T-helper 17 cell (primary cell): ENCODE results near the gene SOST. TPM values are rescaled to one million over a fixed set of nuclear protein-coding genes. Genes with fewer than 3 reads are reported as not detected.

ENCODE experiments used
- ATAC-seq: fragments of 150-1000 bp; cut with Tn5 transposase; 2 replicates; pipeline ENCODE4 v1.10.0; 2021; ENCODE audit warnings: mild to moderate bottlenecking, moderate library complexity
- DNase-seq, 3 donors: peaks; one replicate each; pipeline versions ENCODE4 v3.0.0 to v3.0.0-alpha.2; 2020 to 2021
- H3K9me3 ChIP-seq: one replicate; pipeline ENCODE4 v1.7.0; 2013; ENCODE audit warnings: low read length, mild to moderate bottlenecking; ENCODE audit not compliant: control insufficient read depth, poor library complexity, severe bottlenecking
- H3K27ac Mint-ChIP-seq: one replicate; pipeline ENCODE4 v1.8.0; 2022; ENCODE audit warnings: mild to moderate bottlenecking, moderate library complexity, mixed read lengths
- H3K27me3 Mint-ChIP-seq: one replicate; pipeline ENCODE4 v1.8.0; 2022; ENCODE audit warnings: mixed read lengths
- H3K36me3 Mint-ChIP-seq: one replicate; pipeline ENCODE4 v1.8.0; 2022; ENCODE audit warnings: low read depth, mixed read lengths
- H3K4me1 Mint-ChIP-seq: one replicate; pipeline ENCODE4 v1.8.0; 2022; ENCODE audit warnings: mild to moderate bottlenecking, mixed read lengths
- H3K4me3 Mint-ChIP-seq: one replicate; pipeline ENCODE4 v1.8.0; 2022; ENCODE audit warnings: mild to moderate bottlenecking, moderate library complexity, mixed read lengths
- total RNA-seq, 4 donors: library from RNA in 2 of 4; stranded (reverse) in 2 of 4; gene quantifications; one replicate each; pipeline ENCODE4 v1.2.3 and lab custom pipeline; 2022 to 2026

Gene SOST
- total RNA-seq, 2 donors from 2014 or later, result not detected

GRCh38 chr17:43769426-43769825 lies 10.8 kb upstream of the SOST start:
- H3K4me3 Mint-ChIP-seq, result no peak overlapping the region
- DNase-seq, result no peak
- no peaks in the 10 kb centered on the region for H3K9me3 ChIP-seq
- no peaks in the 10 kb centered on the region for H3K27me3 Mint-ChIP-seq
- no peaks in the 10 kb centered on the region for H3K4me1 Mint-ChIP-seq
- H3K27ac Mint-ChIP-seq, result no peak overlapping the region
- no peak for ATAC-seq
- peaks cover 12% of the 10 kb centered on the region for H3K36me3 Mint-ChIP-seq

GRCh38 chr17:43768943-43769342 lies 10.4 kb upstream of the SOST start:
- H3K27me3 Mint-ChIP-seq, result no peaks in the 10 kb centered on the region
- no peak for ATAC-seq
- H3K4me1 Mint-ChIP-seq, result no peaks in the 10 kb centered on the region
- no peak overlapping the region for H3K27ac Mint-ChIP-seq
- peaks cover 12% of the 10 kb centered on the region for H3K36me3 Mint-ChIP-seq
- no peak for DNase-seq
- no peak overlapping the region for H3K4me3 Mint-ChIP-seq
- H3K9me3 ChIP-seq, result no peaks in the 10 kb centered on the region

- peaks cover 9% of the 10 kb centered on the region for H3K36me3 Mint-ChIP-seq
- DNase-seq (no peak), ATAC-seq (no peak)
- H3K27me3 Mint-ChIP-seq, result no peaks in the 10 kb centered on the region
- H3K4me3 Mint-ChIP-seq, result no peak overlapping the region
- H3K4me1 Mint-ChIP-seq, result no peaks in the 10 kb centered on the region
- H3K27ac Mint-ChIP-seq, result no peak overlapping the region
- no peaks in the 10 kb centered on the region for H3K9me3 ChIP-seq
Measured at GRCh38 chr17:43768382-43768781, 9.8 kb upstream of the SOST start.

- Mint-ChIP-seq H3K4me3 (no peak overlapping the region), H3K27me3 (no peaks in the 10 kb centered on the region)
Measured at GRCh38 chr17:43767713-43768059, 9.1 kb upstream of the SOST start.

GRCh38 chr17:43767053-43767712 lies 8.6 kb upstream of the SOST start:
- ATAC-seq, result no peak
- H3K4me3 Mint-ChIP-seq, result no peak overlapping the region
- H3K4me1 Mint-ChIP-seq, result no peaks in the 10 kb centered on the region
- H3K27me3 Mint-ChIP-seq, result no peaks in the 10 kb centered on the region
- no peaks in the 10 kb centered on the region for H3K9me3 ChIP-seq
- H3K27ac Mint-ChIP-seq, result no peak overlapping the region
- no peak for DNase-seq
- H3K36me3 Mint-ChIP-seq, result peaks cover 5% of the 10 kb centered on the region

More at GRCh38 chr17:43767713-43768059, 9.1 kb upstream of the SOST start:
- H3K9me3 ChIP-seq, result no peaks in the 10 kb centered on the region
- Mint-ChIP-seq H3K27ac (no peak overlapping the region), H3K36me3 (peaks cover 8% of the 10 kb centered on the region), H3K4me1 (no peaks in the 10 kb centered on the region)
- ATAC-seq, result no peak
- DNase-seq, result no peak

- ATAC-seq (no peak), DNase-seq (peak; percentile 22 to 34 (median 32))
- H3K4me1 Mint-ChIP-seq, result no peaks in the 10 kb centered on the region
- no peak overlapping the region for H3K4me3 Mint-ChIP-seq
- peaks cover 2% of the 10 kb centered on the region for H3K36me3 Mint-ChIP-seq
- no peaks in the 10 kb centered on the region for H3K9me3 ChIP-seq
- H3K27ac Mint-ChIP-seq, result no peak overlapping the region
- H3K27me3 Mint-ChIP-seq, result no peaks in the 10 kb centered on the region
Measured at GRCh38 chr17:43766413-43767052, 7.9 kb upstream of the SOST start.

GRCh38 chr17:43760254-43760852 lies 1.8 kb upstream of the SOST start:
- peaks cover 39% of the 10 kb centered on the region for H3K27me3 Mint-ChIP-seq
- H3K27ac Mint-ChIP-seq, result no peak overlapping the region
- H3K4me3 Mint-ChIP-seq, result no peak overlapping the region
- H3K36me3 Mint-ChIP-seq, result no peaks in the 10 kb centered on the region
- ATAC-seq (peak; percentile 97), DNase-seq (peak; percentile 67 to 84 (median 71))
- H3K4me1 Mint-ChIP-seq, result peaks cover 3% of the 10 kb centered on the region
- no peaks in the 10 kb centered on the region for H3K9me3 ChIP-seq

GRCh38 chr17:43759836-43760235 lies 1.2 kb upstream of the SOST start:
- H3K9me3 ChIP-seq, result no peaks in the 10 kb centered on the region
- no peak for DNase-seq
- H3K4me1 Mint-ChIP-seq, result peaks cover 3% of the 10 kb centered on the region
- no peaks in the 10 kb centered on the region for H3K36me3 Mint-ChIP-seq
- peaks cover 39% of the 10 kb centered on the region for H3K27me3 Mint-ChIP-seq
- H3K27ac Mint-ChIP-seq, result no peak overlapping the region
- no peak overlapping the region for H3K4me3 Mint-ChIP-seq
- ATAC-seq, result no peak

- peaks cover 3% of the 10 kb centered on the region for H3K4me1 Mint-ChIP-seq
- DNase-seq, result no peak
- H3K27ac Mint-ChIP-seq, result no peak overlapping the region
- H3K9me3 ChIP-seq, result no peaks in the 10 kb centered on the region
- peaks cover 1% of the 10 kb centered on the region for H3K36me3 Mint-ChIP-seq
- no peak for ATAC-seq
- H3K4me3 Mint-ChIP-seq, result no peak overlapping the region
- H3K27me3 Mint-ChIP-seq, result peaks cover 52% of the 10 kb centered on the region
Measured at GRCh38 chr17:43758086-43758485, 505 bp downstream of the SOST start.

- Mint-ChIP-seq H3K4me1 (peaks cover 3% of the 10 kb centered on the region), H3K4me3 (no peak overlapping the region), H3K27me3 (peaks cover 61% of the 10 kb centered on the region), H3K36me3 (peaks cover 5% of the 10 kb centered on the region), H3K27ac (no peak overlapping the region)
- ATAC-seq, result no peak
- no peaks in the 10 kb centered on the region for H3K9me3 ChIP-seq
- no peak for DNase-seq
Measured at GRCh38 chr17:43757171-43757660, 1.4 kb downstream of the SOST start.

GRCh38 chr17:43756201-43756600 lies 2.4 kb downstream of the SOST start:
- Mint-ChIP-seq H3K27ac (no peak overlapping the region), H3K36me3 (peaks cover 5% of the 10 kb centered on the region), H3K4me1 (peaks cover 3% of the 10 kb centered on the region), H3K27me3 (peaks cover 70% of the 10 kb centered on the region), H3K4me3 (no peak overlapping the region)
- ATAC-seq, result no peak
- DNase-seq, result no peak
- H3K9me3 ChIP-seq, result no peaks in the 10 kb centered on the region

- DNase-seq (no peak), ATAC-seq (no peak)
- Mint-ChIP-seq H3K4me3 (no peak overlapping the region), H3K27ac (no peak overlapping the region), H3K36me3 (peaks cover 5% of the 10 kb centered on the region), H3K4me1 (peaks cover 3% of the 10 kb centered on the region), H3K27me3 (peaks cover 78% of the 10 kb centered on the region)
- H3K9me3 ChIP-seq, result no peaks in the 10 kb centered on the region
Measured at GRCh38 chr17:43755389-43755875, 3.2 kb downstream of the SOST start.

- DNase-seq (no peak), ATAC-seq (no peak)
- no peaks in the 10 kb centered on the region for H3K4me1 Mint-ChIP-seq
- H3K9me3 ChIP-seq, result no peaks in the 10 kb centered on the region
- no peak overlapping the region for H3K4me3 Mint-ChIP-seq
- peaks cover 79% of the 10 kb centered on the region for H3K27me3 Mint-ChIP-seq
- no peak overlapping the region for H3K27ac Mint-ChIP-seq
- peaks cover 5% of the 10 kb centered on the region for H3K36me3 Mint-ChIP-seq
Measured at GRCh38 chr17:43754947-43755346, 3.6 kb downstream of the SOST start.
